K562 (cell line): Measurements from ENCODE around the gene ACSM2B. TPM values are rescaled to one million over a fixed set of nuclear protein-coding genes. Genes with fewer than 3 reads are reported as not detected.
"Not testable (repeated sequence)": the region's sequence is repeated elsewhere in the genome, so short reads cannot be mapped to it uniquely, and the experiment has no call there.

Experiments
- ATAC-seq: fragments of 200-7000 bp; cut with Tn5 transposase; 3 replicates; pipeline ENCODE4 v1.9.1; 2020; ENCODE audit warnings: moderate library complexity
- BruUV-seq: library from RNA; stranded (reverse); fragments of 400-500 nt; replicated peaks from 2 replicates; lab custom pipeline; 2021; lab: Mats Ljungman, UMichigan
- CTCF ChIA-PET: fragments of 300-600 bp; formaldehyde crosslinking; extraction: SDS; loops from one replicate; lab custom pipeline; 2021; ENCODE audit warnings: low intra/inter-chr PET ratio; lab: Yijun Ruan, JAX
- POLR2A ChIA-PET: fragments of 300-600, 350-650 bp; sonication (Branson Sonifier 250); formaldehyde crosslinking; extraction: SDS; loops from one replicate; lab custom pipeline; 2021; ENCODE audit warnings: antibody characterized with exemption, inconsistent platforms; lab: Yijun Ruan, JAX
- DNase-seq, 4 experiments: peaks; one replicate each; pipeline versions ENCODE4 v3.0.0 to v3.0.0-alpha.2; 2011 to 2018; ENCODE audit warnings: low spot score in 3 of 4, mixed read lengths in 3 of 4; ENCODE audit errors: extremely low read depth in 1 of 4
- FAIRE-seq: peaks from 2 replicates; lab custom pipeline; 2011; peaks lifted over from hg19 to GRCh38; lab: Jason Lieb, UNC
- H2AFZ ChIP-seq: 2 replicates; pipeline ENCODE4 v1.6.0; 2011; ENCODE audit warnings: low read depth, low read length, control low read depth, inconsistent platforms
- H3K27ac ChIP-seq: fragments of 200-600 bp; 3 replicates; pipeline ENCODE4 v1.8.0; 2011; ENCODE audit warnings: low read depth, mild to moderate bottlenecking, control low read depth, inconsistent platforms, low read length, moderate library complexity, mixed read lengths; ENCODE audit errors: extremely low read depth
- H3K27me3 ChIP-seq, 2 experiments: fragments of 300-600 bp in 1 of 2; 2 replicates in 1 of 2; 3 replicates in 1 of 2; pipeline versions ENCODE4 v1.6.0 to v1.8.0; 2011; ENCODE audit warnings: inconsistent platforms in 2 of 2, low read length in 2 of 2, mild to moderate bottlenecking in 1 of 2, mixed read lengths in 1 of 2, moderate library complexity in 1 of 2; ENCODE audit not compliant: control insufficient read depth in 2 of 2, insufficient read depth in 2 of 2
- H3K36me3 ChIP-seq: fragments of 300-600 bp; 3 replicates; pipeline ENCODE4 v1.8.0; 2011; ENCODE audit warnings: mild to moderate bottlenecking, low read length, inconsistent platforms; ENCODE audit not compliant: control insufficient read depth, insufficient read depth
- H3K4me1 ChIP-seq, 2 experiments: fragments of 200-600 bp in 1 of 2; replicated peaks in 1 of 2; 2 replicates in 1 of 2; 3 replicates in 1 of 2; pipeline versions ENCODE4 v1.5.1 to v1.8.0; 2011; ENCODE audit warnings: inconsistent platforms in 2 of 2, low read length in 2 of 2, mild to moderate bottlenecking in 1 of 2, mixed read lengths in 1 of 2, moderate library complexity in 1 of 2; ENCODE audit not compliant: control insufficient read depth in 2 of 2, insufficient read depth in 2 of 2
- H3K4me2 ChIP-seq: 2 replicates; pipeline ENCODE4 v1.6.1; 2011; ENCODE audit warnings: low read length, control low read depth, inconsistent platforms, mixed read lengths; ENCODE audit not compliant: insufficient read depth
- H3K4me3 ChIP-seq: fragments of 200-600 bp; sonication (generic), shearing (Covaris generic); 2 replicates; pipeline ENCODE4 v1.5.1; 2016; ENCODE audit warnings: control low read depth, inconsistent platforms
- H3K79me2 ChIP-seq: fragments of 200-600 bp; 3 replicates; pipeline ENCODE4 v1.8.0; 2011; ENCODE audit warnings: low read length, inconsistent platforms; ENCODE audit not compliant: control insufficient read depth, insufficient read depth
- H3K9ac ChIP-seq, 2 experiments: 2 replicates each; pipeline versions ENCODE4 v1.6.0 to v1.6.1; 2011; ENCODE audit warnings: low read depth in 2 of 2, low read length in 2 of 2, control low read depth in 1 of 2, inconsistent platforms in 1 of 2, mild to moderate bottlenecking in 1 of 2, mixed read lengths in 1 of 2; ENCODE audit not compliant: insufficient read depth in 1 of 2
- H3K9me1 ChIP-seq: one replicate; pipeline ENCODE4 v1.6.0; 2011; ENCODE audit warnings: inconsistent platforms, mild to moderate bottlenecking, low read length, moderate library complexity; ENCODE audit not compliant: control insufficient read depth, insufficient read depth
- H3K9me3 ChIP-seq: replicated peaks from 2 replicates; pipeline ENCODE4 v1.5.1; 2011; ENCODE audit warnings: low read depth, low read length, inconsistent platforms; ENCODE audit not compliant: control insufficient read depth, insufficient read depth
- H4K20me1 ChIP-seq: replicated peaks from 2 replicates; pipeline ENCODE4 v1.6.1; 2011; ENCODE audit warnings: low read length, inconsistent platforms, mixed read lengths; ENCODE audit not compliant: control insufficient read depth, insufficient read depth
- WGBS: fragments of 100-300 bp; shearing (Covaris generic); methylation state at CpG from one replicate; pipeline ENCODE4 v1.1.6; 2016; ENCODE audit warnings: low coverage, mixed read lengths; ENCODE audit not compliant: insufficient coverage; ENCODE audit errors: missing lambda C conversion rate; 5-methylcytosine and 5-hydroxymethylcytosine counted together
- in situ Hi-C: fragments of 300-500 bp; cut with MboI; formaldehyde crosslinking; loops from 4 replicates; pipeline ENCODE4 v1.15.0; 2018; ENCODE audit warnings: inconsistent platforms, mixed read lengths
- intact Hi-C: fragments of 100-400 bp; cut with micrococcal nuclease; formaldehyde crosslinking; loops from 2 replicates; pipeline ENCODE4 v1.14.2; 2022
- polyA plus RNA-seq, 8 experiments: library from polyadenylated mRNA; depleted of rRNA in 4 of 8; stranded (reverse) in 5 of 8; unstranded in 3 of 8; fragments of >200 nt; fragmentation: Nextera tagmentation in 2 of 8; fragmentation: Illumina TruSeq in 1 of 8; extraction: Ambion mirVana in 2 of 8; extraction: Trizol in 1 of 8; gene quantifications; 2 replicates each; pipeline versions ENCODE4 v1.2.1 to v1.2.3, GENCODE V29; 2011 to 2014; ENCODE audit warnings: inconsistent platforms in 1 of 8, missing spikeins in 1 of 8
- total RNA-seq, 7 experiments: library from RNA; depleted of rRNA in 6 of 7; stranded (reverse); fragments of >200 nt in 6 of 7; fragmentation: Illumina TruSeq in 2 of 7; extraction: Trizol in 2 of 7; gene quantifications; 2 replicates each; pipeline versions ENCODE4 v1.2.1 to v1.2.3, GENCODE V29; 2011 to 2021; ENCODE audit warnings: low replicate concordance in 1 of 7

The ACSM2B gene
- total and polyA plus RNA-seq, 9 of the 15 experiments (the other 6 are each of a cell fraction or from before 2014, with no cell fraction given) = 0.06 to 0.69 (median 0.55) TPM; not detected in 3

DNA sequence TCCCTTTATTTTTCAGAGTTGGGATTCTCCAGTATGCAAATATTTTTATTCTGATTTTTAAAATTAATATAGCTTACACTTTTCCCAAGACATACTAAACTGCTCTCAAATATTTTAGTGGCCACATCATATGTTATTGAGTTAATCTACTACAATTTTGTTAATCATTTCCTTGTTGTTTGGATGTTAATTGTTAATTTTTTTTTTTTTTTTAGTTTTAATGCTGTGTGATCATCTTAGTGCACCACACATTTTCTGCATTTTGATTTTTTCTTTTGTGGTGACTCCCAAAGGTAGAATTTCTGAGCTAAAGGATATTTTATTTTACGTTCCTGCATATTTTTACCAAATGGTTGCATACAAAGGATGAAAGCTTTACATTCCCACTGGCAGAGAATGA lies 10.5 kb upstream of the ACSM2B start:
- POLR2A ChIA-PET, BruUV-seq, FAIRE-seq: not testable (repeated sequence)

DNA sequence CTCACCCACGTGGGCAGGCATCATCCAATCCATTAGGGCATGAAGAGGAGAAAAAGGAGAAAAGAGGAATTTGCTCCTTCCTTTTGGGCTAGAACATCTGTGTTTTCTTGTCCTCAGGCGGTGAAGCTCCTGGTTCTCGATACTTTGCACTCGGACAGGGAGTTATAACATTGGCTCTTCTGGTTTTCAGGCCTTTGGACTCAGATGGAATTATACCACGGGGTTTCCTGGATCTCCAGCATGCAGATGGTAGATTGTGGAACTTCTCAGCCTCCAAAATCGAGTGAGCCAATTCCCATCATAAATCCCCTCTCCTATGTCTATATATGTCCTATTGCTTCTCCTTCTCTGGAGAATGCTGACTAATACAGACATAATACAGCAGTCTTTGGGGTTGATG lies 9.9 kb upstream of the ACSM2B start:
- CTCF ChIA-PET, H3K9me1 ChIP-seq, BruUV-seq, H4K20me1 ChIP-seq, POLR2A ChIA-PET, intact Hi-C loops, H3K9me3 ChIP-seq, H3K79me2 ChIP-seq, H2AFZ ChIP-seq, H3K27ac ChIP-seq, H3K4me2 ChIP-seq, DNase-seq, H3K9ac ChIP-seq, H3K4me3 ChIP-seq, ATAC-seq, FAIRE-seq, H3K4me1 ChIP-seq, H3K27me3 ChIP-seq, H3K36me3 ChIP-seq: not testable (repeated sequence)
- in situ Hi-C loops = loop anchor here (5.0 kb wide), 1 partner anchor 144 kb away; no protein-coding TSS in a partner anchor
- WGBS = 0% methylated on average over 6 of the region's 6 CpGs

More for the DNA sequence above, 10.5 kb upstream of the ACSM2B start:
- DNase-seq, intact Hi-C loops, H3K36me3 ChIP-seq, H3K27me3 ChIP-seq, CTCF ChIA-PET, H3K4me2 ChIP-seq, H3K9ac ChIP-seq, H3K4me1 ChIP-seq, H3K4me3 ChIP-seq, ATAC-seq, H3K27ac ChIP-seq, H4K20me1 ChIP-seq, H3K9me1 ChIP-seq, H3K79me2 ChIP-seq, H3K9me3 ChIP-seq, H2AFZ ChIP-seq: not testable (repeated sequence)
- in situ Hi-C loops = loop anchor here (5.0 kb wide), 1 partner anchor 144 kb away; no protein-coding TSS in a partner anchor
- whole genome bisulfite sequencing = 0% methylated on average over 1 of the region's 1 CpG

DNA sequence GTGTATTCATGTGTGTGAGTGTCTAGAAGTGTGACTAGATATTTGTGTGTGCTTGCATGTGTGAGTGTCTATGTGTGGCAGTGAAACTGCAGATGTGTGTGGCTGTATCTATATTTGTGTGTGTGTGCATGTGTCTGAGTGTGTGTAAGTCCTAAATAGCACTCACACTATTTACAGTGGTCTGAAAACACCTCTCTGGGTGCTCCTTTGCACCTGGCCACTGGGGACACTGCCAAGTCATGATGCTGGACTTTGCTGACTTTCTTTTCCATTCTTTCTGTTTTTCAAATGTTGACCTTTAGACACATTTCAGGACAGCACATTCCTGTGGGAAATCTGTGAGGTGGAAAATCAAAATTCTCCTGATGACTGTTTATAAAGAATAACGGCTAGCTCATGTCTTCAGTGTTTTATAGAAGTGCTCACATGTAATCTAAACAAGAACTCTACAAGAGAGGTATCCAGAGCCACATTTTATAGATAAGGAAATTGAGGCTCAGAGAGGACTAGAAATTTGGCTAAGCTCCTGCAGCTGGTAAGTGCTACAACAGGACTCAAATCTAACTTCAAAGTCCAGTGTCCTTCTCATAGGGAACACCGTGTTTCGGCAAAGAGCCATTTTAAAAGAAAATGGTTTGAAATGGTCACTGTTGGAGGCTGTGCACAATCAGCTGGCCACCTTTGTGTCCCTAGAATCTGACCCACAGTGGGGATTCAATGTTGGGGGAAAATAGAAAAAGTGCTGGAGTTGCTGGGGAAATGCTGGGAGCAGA lies 4.5 kb upstream of the ACSM2B start:
- H3K79me2 ChIP-seq, DNase-seq, H3K4me1 ChIP-seq, intact Hi-C loops, H3K4me2 ChIP-seq, H3K27me3 ChIP-seq, H3K9me3 ChIP-seq, POLR2A ChIA-PET, H4K20me1 ChIP-seq, BruUV-seq, H3K9ac ChIP-seq, H3K27ac ChIP-seq, H3K36me3 ChIP-seq, FAIRE-seq, CTCF ChIA-PET, H3K9me1 ChIP-seq, ATAC-seq, H3K4me3 ChIP-seq, in situ Hi-C loops, H2AFZ ChIP-seq: not testable (repeated sequence)
- WGBS = no CpG with 5 or more reads among the region's 3 CpGs

DNA sequence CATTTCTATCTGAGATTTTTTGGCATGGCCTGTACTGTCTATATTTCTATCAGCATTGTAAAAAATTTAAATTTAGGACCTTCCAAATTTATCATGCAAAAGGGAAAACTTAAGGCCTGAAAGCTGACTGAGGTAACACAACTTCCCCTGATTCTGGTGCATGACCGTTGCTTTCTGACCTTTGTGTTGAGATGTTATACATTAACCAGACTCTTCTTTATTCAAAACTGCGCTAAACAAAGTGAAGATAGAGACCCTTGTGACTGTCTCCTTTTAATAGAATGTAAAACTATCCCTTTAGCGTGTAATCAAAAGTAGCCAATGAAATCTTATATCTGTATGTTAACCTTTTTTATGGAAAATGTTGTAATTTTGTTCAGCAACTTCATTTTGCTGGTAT lies 1.9 kb upstream of the ACSM2B start:
- ATAC-seq, H2AFZ ChIP-seq, H3K27ac ChIP-seq, DNase-seq, H3K27me3 ChIP-seq, intact Hi-C loops, H3K9me3 ChIP-seq, POLR2A ChIA-PET, H3K36me3 ChIP-seq, H3K4me2 ChIP-seq, CTCF ChIA-PET, H3K9ac ChIP-seq, H3K79me2 ChIP-seq, H3K4me1 ChIP-seq, in situ Hi-C loops, H3K4me3 ChIP-seq, BruUV-seq, FAIRE-seq, H4K20me1 ChIP-seq, H3K9me1 ChIP-seq: not testable (repeated sequence)
- WGBS = 5% methylated on average over 1 of the region's 3 CpGs
